ENCODE results near the gene GALC.

Gene GALC

GRCh38 chr14:88008039-88008742 is 15.2 kb upstream of the GALC start:
- H2AK5ac ChIP-seq (ENCODE audit: low read length) = no peak overlapping the region
- H3K79me2 ChIP-seq (ENCODE audit: control insufficient read depth, insufficient read depth, low read length, poor library complexity) = no peaks in the 10 kb centered on the region
- H3K9me3 ChIP-seq (ENCODE audit: insufficient read depth, low read depth, low read length) = no peaks in the 10 kb centered on the region
- H3K18ac ChIP-seq (ENCODE audit: low read length) = no peak overlapping the region
- no peak overlapping the region for H3K4me3 ChIP-seq (ENCODE audit: low read depth, low read length)
- no peak overlapping the region for H2BK120ac ChIP-seq (ENCODE audit: insufficient read depth, low read length, poor library complexity)
- no peak overlapping the region for H4K8ac ChIP-seq (ENCODE audit: low read depth, low read length)
- H3K23ac ChIP-seq (ENCODE audit: low read length) = no peak overlapping the region
- H4K91ac ChIP-seq (ENCODE audit: low read depth, low read length) = no peak overlapping the region
- H3K4ac ChIP-seq (ENCODE audit: low read depth, low read length) = no peak overlapping the region
- no peak overlapping the region for H3K9ac ChIP-seq (ENCODE audit: low read length)
- H3K27me3 ChIP-seq (ENCODE audit: insufficient read depth, low read length) = no peaks in the 10 kb centered on the region
- no peaks in the 10 kb centered on the region for H3K79me1 ChIP-seq (ENCODE audit: low read length)
- DNase-seq = no peak
- H2BK12ac ChIP-seq (ENCODE audit: low read length) = no peak overlapping the region
- no peak overlapping the region for H3K27ac ChIP-seq (ENCODE audit: low read depth, low read length)
- no CpG with 5 or more reads among the region's 2 CpGs for WGBS (ENCODE audit: extremely low coverage, insufficient coverage, insufficient read length)
- H3K36me3 ChIP-seq (ENCODE audit: control insufficient read depth in 1 of 2, insufficient read depth in 2 of 2, low read length in 2 of 2) = no peaks in the 10 kb centered on the region
- no peaks in the 10 kb centered on the region for H3K4me1 ChIP-seq (ENCODE audit: control insufficient read depth in 1 of 2, insufficient read depth in 2 of 2, low read length in 2 of 2)
- no peak overlapping the region for H2AFZ ChIP-seq (ENCODE audit: insufficient read depth, low read length, poor library complexity)
- H3K4me2 ChIP-seq (ENCODE audit: low read length) = no peak overlapping the region
- H2BK5ac ChIP-seq (ENCODE audit: low read depth, low read length, poor library complexity) = no peak overlapping the region
- no peak overlapping the region for H3K14ac ChIP-seq (ENCODE audit: low read length)
- H4K12ac ChIP-seq (ENCODE audit: low read depth, low read length) = no peak overlapping the region

GRCh38 chr14:88007608-88008007 is 14.6 kb upstream of the GALC start:
- no CpG with 5 or more reads among the region's 1 CpG for WGBS (ENCODE audit: extremely low coverage, insufficient coverage, insufficient read length)
- no peak overlapping the region for H2AFZ ChIP-seq (ENCODE audit: insufficient read depth, low read length, poor library complexity)
- no peak overlapping the region for H2BK12ac ChIP-seq (ENCODE audit: low read length)
- H3K9me3 ChIP-seq (ENCODE audit: insufficient read depth, low read depth, low read length) = no peaks in the 10 kb centered on the region
- H3K27me3 ChIP-seq (ENCODE audit: insufficient read depth, low read length) = no peaks in the 10 kb centered on the region
- DNase-seq = no peak
- no peak overlapping the region for H2AK5ac ChIP-seq (ENCODE audit: low read length)
- no peak overlapping the region for H3K9ac ChIP-seq (ENCODE audit: low read length)
- H4K91ac ChIP-seq (ENCODE audit: low read depth, low read length) = no peak overlapping the region
- no peaks in the 10 kb centered on the region for H3K79me2 ChIP-seq (ENCODE audit: control insufficient read depth, insufficient read depth, low read length, poor library complexity)
- no peak overlapping the region for H4K8ac ChIP-seq (ENCODE audit: low read depth, low read length)
- H3K18ac ChIP-seq (ENCODE audit: low read length) = no peak overlapping the region
- no peak overlapping the region for H3K23ac ChIP-seq (ENCODE audit: low read length)
- no peak overlapping the region for H4K12ac ChIP-seq (ENCODE audit: low read depth, low read length)
- H3K14ac ChIP-seq (ENCODE audit: low read length) = no peak overlapping the region
- no peaks in the 10 kb centered on the region for H3K79me1 ChIP-seq (ENCODE audit: low read length)
- no peak overlapping the region for H2BK120ac ChIP-seq (ENCODE audit: insufficient read depth, low read length, poor library complexity)
- H3K27ac ChIP-seq (ENCODE audit: low read depth, low read length) = no peak overlapping the region
- H3K4ac ChIP-seq (ENCODE audit: low read depth, low read length) = no peak overlapping the region
- no peaks in the 10 kb centered on the region for H3K4me1 ChIP-seq (ENCODE audit: control insufficient read depth in 1 of 2, insufficient read depth in 2 of 2, low read length in 2 of 2)
- H3K36me3 ChIP-seq (ENCODE audit: control insufficient read depth in 1 of 2, insufficient read depth in 2 of 2, low read length in 2 of 2) = no peaks in the 10 kb centered on the region
- no peak overlapping the region for H3K4me3 ChIP-seq (ENCODE audit: low read depth, low read length)
- H3K4me2 ChIP-seq (ENCODE audit: low read length) = no peak overlapping the region
- H2BK5ac ChIP-seq (ENCODE audit: low read depth, low read length, poor library complexity) = no peak overlapping the region

- no peaks in the 10 kb centered on the region for H3K36me3 ChIP-seq (ENCODE audit: control insufficient read depth in 1 of 2, insufficient read depth in 2 of 2, low read length in 2 of 2)
- H3K27me3 ChIP-seq (ENCODE audit: insufficient read depth, low read length) = no peaks in the 10 kb centered on the region
- no peak overlapping the region for H2BK12ac ChIP-seq (ENCODE audit: low read length)
- no peak overlapping the region for H3K14ac ChIP-seq (ENCODE audit: low read length)
- H3K23ac ChIP-seq (ENCODE audit: low read length) = no peak overlapping the region
- H4K8ac ChIP-seq (ENCODE audit: low read depth, low read length) = no peak overlapping the region
- H3K9ac ChIP-seq (ENCODE audit: low read length) = no peak overlapping the region
- no peak overlapping the region for H3K18ac ChIP-seq (ENCODE audit: low read length)
- H2AK5ac ChIP-seq (ENCODE audit: low read length) = no peak overlapping the region
- H3K27ac ChIP-seq (ENCODE audit: low read depth, low read length) = no peak overlapping the region
- no CpG with 5 or more reads among the region's 13 CpGs for WGBS (ENCODE audit: extremely low coverage, insufficient coverage, insufficient read length)
- peak in 1 of 2 donors; percentile 26 for DNase-seq
- H3K9me3 ChIP-seq (ENCODE audit: insufficient read depth, low read depth, low read length) = no peaks in the 10 kb centered on the region
- H3K4ac ChIP-seq (ENCODE audit: low read depth, low read length) = no peak overlapping the region
- no peak overlapping the region for H2BK5ac ChIP-seq (ENCODE audit: low read depth, low read length, poor library complexity)
- H3K4me3 ChIP-seq (ENCODE audit: low read depth, low read length) = no peak overlapping the region
- H3K79me2 ChIP-seq (ENCODE audit: control insufficient read depth, insufficient read depth, low read length, poor library complexity) = no peaks in the 10 kb centered on the region
- H2AFZ ChIP-seq (ENCODE audit: insufficient read depth, low read length, poor library complexity) = no peak overlapping the region
- no peak overlapping the region for H2BK120ac ChIP-seq (ENCODE audit: insufficient read depth, low read length, poor library complexity)
- no peak overlapping the region for H3K4me2 ChIP-seq (ENCODE audit: low read length)
- no peak overlapping the region for H4K12ac ChIP-seq (ENCODE audit: low read depth, low read length)
- no peak overlapping the region for H4K91ac ChIP-seq (ENCODE audit: low read depth, low read length)
- H3K4me1 ChIP-seq (ENCODE audit: control insufficient read depth in 1 of 2, insufficient read depth in 2 of 2, low read length in 2 of 2) = no peaks in the 10 kb centered on the region
- no peaks in the 10 kb centered on the region for H3K79me1 ChIP-seq (ENCODE audit: low read length)
Measured at GRCh38 chr14:88005978-88006851, 13.2 kb upstream of the GALC start.

GRCh38 chr14:88005050-88005481 is 12.1 kb upstream of the GALC start, which contains the start of gene GPR65:
Gene GPR65 (plus strand): TSS chr14:88005135. CDS start chr14:88010848, 5,713 bp downstream.
- no peak within 1 kb of the TSS for H3K4ac ChIP-seq (ENCODE audit: low read depth, low read length)
- H2AK5ac ChIP-seq (ENCODE audit: low read length) = no peak within 1 kb of the TSS
- no peak within 1 kb of the TSS for H2AFZ ChIP-seq (ENCODE audit: insufficient read depth, low read length, poor library complexity)
- H3K36me3 ChIP-seq (ENCODE audit: control insufficient read depth in 1 of 2, insufficient read depth in 2 of 2, low read length in 2 of 2) = no peaks in the 10 kb centered on the region
- H3K14ac ChIP-seq (ENCODE audit: low read length) = no peak within 1 kb of the TSS
- H3K4me3 ChIP-seq (ENCODE audit: low read depth, low read length) = no peak within 1 kb of the TSS
- H2BK120ac ChIP-seq (ENCODE audit: insufficient read depth, low read length, poor library complexity) = no peak within 1 kb of the TSS
- H3K4me2 ChIP-seq (ENCODE audit: low read length) = no peak within 1 kb of the TSS
- no CpG with 5 or more reads among the region's 3 CpGs for WGBS (ENCODE audit: extremely low coverage, insufficient coverage, insufficient read length)
- no peak within 1 kb of the TSS for H3K23ac ChIP-seq (ENCODE audit: low read length)
- no peaks in the 10 kb centered on the region for H3K4me1 ChIP-seq (ENCODE audit: control insufficient read depth in 1 of 2, insufficient read depth in 2 of 2, low read length in 2 of 2)
- no peak for DNase-seq
- H4K91ac ChIP-seq (ENCODE audit: low read depth, low read length) = no peak within 1 kb of the TSS
- H3K9ac ChIP-seq (ENCODE audit: low read length) = no peak within 1 kb of the TSS
- H4K8ac ChIP-seq (ENCODE audit: low read depth, low read length) = no peak within 1 kb of the TSS
- no peak within 1 kb of the TSS for H2BK12ac ChIP-seq (ENCODE audit: low read length)
- no peaks in the 10 kb centered on the region for H3K9me3 ChIP-seq (ENCODE audit: insufficient read depth, low read depth, low read length)
- H4K12ac ChIP-seq (ENCODE audit: low read depth, low read length) = no peak within 1 kb of the TSS
- H3K79me2 ChIP-seq (ENCODE audit: control insufficient read depth, insufficient read depth, low read length, poor library complexity) = no peaks in the 10 kb centered on the region
- H3K18ac ChIP-seq (ENCODE audit: low read length) = no peak within 1 kb of the TSS
- H2BK5ac ChIP-seq (ENCODE audit: low read depth, low read length, poor library complexity) = no peak within 1 kb of the TSS
- no peaks in the 10 kb centered on the region for H3K79me1 ChIP-seq (ENCODE audit: low read length)
- no peak within 1 kb of the TSS for H3K27ac ChIP-seq (ENCODE audit: low read depth, low read length)
- H3K27me3 ChIP-seq (ENCODE audit: insufficient read depth, low read length) = no peaks in the 10 kb centered on the region

All from trophoblast cell (in vitro differentiated cells and primary cell).